ENCODE data around the gene MAP7D3. TPM values are rescaled to one million over a fixed set of nuclear protein-coding genes. Genes with fewer than 3 reads are reported as not detected.

The MAP7D3 gene
- total and polyA plus RNA-seq, 2 of the 4 experiments (the other 2 are of a cell fraction): 10.0 to 23.8 TPM

DNA sequence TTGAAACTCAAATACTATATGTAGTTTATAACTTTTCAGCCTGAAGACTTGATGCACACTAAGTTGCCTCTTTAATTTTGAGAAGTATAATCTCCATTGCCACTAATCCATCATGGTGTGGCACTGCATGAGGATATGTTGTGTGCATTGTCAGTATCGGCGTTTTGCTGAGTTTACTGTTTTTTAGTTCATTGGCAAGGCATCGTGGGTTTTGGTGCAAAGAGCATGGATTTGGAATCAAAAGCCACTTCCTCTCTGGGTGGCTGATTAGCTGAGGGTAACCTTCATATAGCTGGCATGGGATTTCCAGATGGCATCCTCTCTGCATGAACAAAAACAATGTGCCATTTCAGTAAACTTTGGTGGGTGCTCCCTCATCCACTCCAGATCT lies 65.2 kb downstream of the MAP7D3 start:
- no peak overlapping the region for H2AK5ac ChIP-seq (ENCODE audit: low read depth, low read length)
- TF ChIP-seq MAFK (IDR thresholded peaks at IDR 0.05; ENCODE audit: low read depth, low read length) (peak; percentile 63), FOS (IDR thresholded peaks at IDR 0.05; ENCODE audit: low read depth, low read length) (no peak)
- CTCF ChIA-PET: no interaction called here
- no peaks in the 10 kb centered on the region for H4K20me1 ChIP-seq (ENCODE audit: insufficient read depth, low read length)
- H2BK15ac ChIP-seq (ENCODE audit: low read depth, low read length): no peak overlapping the region
- intact Hi-C loops (cut with micrococcal nuclease): no loop called here
- H3K4me2 ChIP-seq (ENCODE audit: low read depth, low read length): no peak overlapping the region
- POLR2A ChIA-PET (ENCODE audit: unreplicated experiment): no interaction called here
- no TSS peak for BruUV-seq (replicated peaks)
- peak overlapping the region; percentile 60; the same call in 1 of the 2 replicates for H4K91ac ChIP-seq (ENCODE audit: insufficient read depth, low read depth, low read length)
- H3K18ac ChIP-seq (ENCODE audit: low read depth, low read length): no peak overlapping the region
- no peak overlapping the region for H3K14ac ChIP-seq (replicated peaks; ENCODE audit: low read depth, low read length)
- dilution Hi-C loops (cut with HindIII; ENCODE audit: low sequenced_read_pairs, unreplicated experiment): no loop called here
- no peak overlapping the region for H2BK120ac ChIP-seq (ENCODE audit: low read depth, low read length)
- no peak overlapping the region for H3K56ac ChIP-seq (ENCODE audit: extremely low read depth, insufficient read depth, low read length)
- H4K8ac ChIP-seq (ENCODE audit: low read depth in 2 of 2, low read length in 2 of 2): no peak overlapping the region
- peak overlapping the region; percentile 10; the same call in 1 of the 2 replicates for H3K27ac ChIP-seq (ENCODE audit: insufficient read depth, low read length)
- in situ Hi-C loops (cut with MboI; ENCODE audit: low sequenced_read_pairs): no loop called here
- no peaks in the 10 kb centered on the region for H3K9me3 ChIP-seq (ENCODE audit: control insufficient read depth, insufficient read depth, low read length)
- no peak overlapping the region for H2AK9ac ChIP-seq (replicated peaks; ENCODE audit: low read depth, low read length, poor library complexity)
- H3K23ac ChIP-seq (ENCODE audit: low read depth, low read length): no peak overlapping the region
- peak overlapping the region; percentile 41 for H3K4ac ChIP-seq (ENCODE audit: low read depth, low read length)
- no peak overlapping the region for H3K9ac ChIP-seq (ENCODE audit: low read depth, low read length)
- H3K27me3 ChIP-seq (ENCODE audit: control insufficient read depth, insufficient read depth, low read length): no peaks in the 10 kb centered on the region
- peaks cover 3% of the 10 kb centered on the region; the same call in 1 of the 2 replicates for H3K9me1 ChIP-seq (ENCODE audit: insufficient read depth, low read length)
- peaks cover 3% of the 10 kb centered on the region for H3K36me3 ChIP-seq (ENCODE audit: control insufficient read depth, insufficient read depth, low read length)
- no peak overlapping the region for H2BK5ac ChIP-seq (ENCODE audit: low read depth, low read length, poor library complexity, severe bottlenecking)
- H3K4me3 ChIP-seq (ENCODE audit: insufficient read depth, low read depth, low read length): no peak overlapping the region
- ATAC-seq (ENCODE audit: low read depth) (no peak; the same call in 1 of the 2 replicates), DNase-seq (no peak)
- no CpG with 5 or more reads among the region's 3 CpGs for WGBS, 2 experiments (ENCODE audit: extremely low coverage in 2 of 2, insufficient read length in 1 of 2)
- H4K5ac ChIP-seq (ENCODE audit: low read depth, low read length): no peak overlapping the region
- H2AFZ ChIP-seq (replicated peaks; ENCODE audit: low read length, poor library complexity): no peak overlapping the region
- 0 out of 2 replicates have a peak overlapping the region, but pooled peaks have one; percentile 11 for H2BK20ac ChIP-seq (ENCODE audit: low read depth, low read length)
- H3K4me1 ChIP-seq (ENCODE audit: control insufficient read depth, insufficient read depth, low read length): peaks cover 2% of the 10 kb centered on the region; the same call in 1 of the 2 replicates
- H3K79me1 ChIP-seq (ENCODE audit: low read depth in 1 of 2, low read length in 2 of 2): peaks cover 0 to 2% of the 10 kb centered on the region in 2 experiments; a peak in 2 of 4 replicates
